ENCODE results near the gene PRPF6.

PRPF6 gene

DNA sequence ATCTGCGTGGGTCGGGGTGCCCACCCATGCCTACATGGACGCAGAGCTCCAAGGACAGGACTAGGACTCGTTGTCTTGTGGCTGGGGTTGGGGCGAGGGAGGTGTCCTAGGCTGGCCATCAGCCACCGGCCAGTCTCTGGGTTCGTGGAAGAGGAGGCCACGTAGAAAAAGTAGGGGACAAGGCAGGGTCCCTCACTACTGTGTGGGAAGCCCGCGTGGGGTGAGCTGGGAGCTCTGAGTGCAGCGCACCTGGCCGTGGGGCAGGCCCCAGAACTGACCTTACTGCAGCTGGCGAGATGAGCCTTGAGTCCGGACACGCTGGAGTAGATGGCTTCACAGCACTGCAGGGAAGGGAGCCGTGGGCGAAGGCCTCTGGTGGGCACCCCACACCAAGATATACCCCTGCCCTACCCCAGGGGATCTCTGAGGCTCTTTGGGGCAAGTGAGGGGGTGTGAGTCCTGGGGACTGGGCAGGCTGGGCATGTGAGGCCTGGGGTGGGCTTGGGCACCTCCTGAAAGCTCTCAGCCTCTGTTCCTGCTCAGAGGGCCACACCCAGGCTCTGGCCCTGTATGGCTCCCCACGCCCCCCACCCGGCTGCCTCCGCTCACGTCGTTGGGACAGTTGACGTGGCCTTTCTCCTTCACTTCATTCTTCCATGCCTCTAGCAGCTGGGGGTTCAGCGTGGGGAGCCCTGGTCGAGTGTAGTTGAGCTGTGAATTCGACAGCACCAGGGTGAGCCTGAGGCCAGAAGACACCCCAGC, 19.1 kb upstream of the PRPF6 start:
- Histone ChIP-seq H3K27me3 (replicated peaks; ENCODE audit: control insufficient read depth, insufficient read depth, low read length, poor library complexity, severe bottlenecking) (no peaks in the 10 kb centered on the region), H3K4me1 (ENCODE audit: control insufficient read depth, insufficient read depth, low read length, poor library complexity, severe bottlenecking) (peaks cover 13% of the 10 kb centered on the region), H3K9me3 (ENCODE audit: control insufficient read depth, low read length) (no peaks in the 10 kb centered on the region), H3K27ac (ENCODE audit: insufficient read depth, low read length, poor library complexity, severe bottlenecking) (no peak overlapping the region), H3K4me3 (ENCODE audit: insufficient read depth, low read depth, low read length, poor library complexity, severe bottlenecking) (no peak overlapping the region), H3K36me3 (ENCODE audit: control insufficient read depth, insufficient read depth, low read length) (peaks cover 34% of the 10 kb centered on the region)
- DNase-seq: no peak

DNA sequence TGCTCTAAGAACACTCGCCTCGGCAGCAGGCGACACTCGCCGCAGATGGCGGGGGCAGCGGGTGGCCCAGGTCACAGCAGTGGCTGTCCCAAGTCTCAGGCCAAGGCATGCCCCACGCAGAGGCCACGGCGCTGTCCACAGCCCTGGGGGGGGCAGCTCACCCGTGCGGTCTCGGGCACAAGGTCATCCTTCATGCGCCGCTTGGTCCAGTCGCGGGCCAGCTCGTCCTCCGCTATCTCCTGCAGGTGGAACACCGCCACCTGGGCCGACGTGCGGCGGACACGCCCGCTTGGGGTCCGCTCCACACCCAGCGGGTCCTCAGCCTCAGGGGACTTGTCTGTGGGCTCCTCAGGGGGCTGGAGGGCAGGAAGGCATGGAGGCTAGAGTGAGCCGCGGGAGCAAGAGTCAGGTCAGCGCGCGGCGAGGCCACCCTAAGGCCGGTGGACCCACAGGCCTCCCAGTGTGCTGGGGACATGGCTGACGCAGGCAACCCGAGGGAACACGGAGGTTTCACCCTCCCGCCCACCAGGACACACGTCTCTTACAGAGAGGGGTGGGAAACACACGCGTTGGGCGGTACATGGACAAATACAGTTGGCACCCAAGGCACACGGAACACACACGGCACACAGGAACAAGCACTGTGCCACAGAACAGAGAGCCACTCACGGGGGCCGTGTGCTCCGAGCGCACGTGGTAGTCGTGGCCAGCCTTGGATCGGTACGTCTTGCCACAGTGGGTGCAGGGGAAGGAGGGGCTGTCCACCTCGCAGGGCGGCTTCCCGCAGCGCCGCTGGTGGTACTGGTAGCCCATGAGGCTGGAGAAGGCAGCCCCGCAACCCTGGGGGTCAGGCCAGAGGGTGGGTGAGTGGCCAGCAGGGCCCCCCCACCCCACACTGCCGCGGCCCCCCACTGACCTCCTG, 18.2 kb upstream of the PRPF6 start:
- no peaks in the 10 kb centered on the region for H3K27me3 ChIP-seq (replicated peaks; ENCODE audit: control insufficient read depth, insufficient read depth, low read length, poor library complexity, severe bottlenecking)
- H3K36me3 ChIP-seq (ENCODE audit: control insufficient read depth, insufficient read depth, low read length): peaks cover 34% of the 10 kb centered on the region
- DNase-seq: no peak
- H3K27ac ChIP-seq (ENCODE audit: insufficient read depth, low read length, poor library complexity, severe bottlenecking): no peak overlapping the region
- no peaks in the 10 kb centered on the region for H3K9me3 ChIP-seq (ENCODE audit: control insufficient read depth, low read length)
- no peak overlapping the region for H3K4me3 ChIP-seq (ENCODE audit: insufficient read depth, low read depth, low read length, poor library complexity, severe bottlenecking)
- H3K4me1 ChIP-seq (ENCODE audit: control insufficient read depth, insufficient read depth, low read length, poor library complexity, severe bottlenecking): peaks cover 5% of the 10 kb centered on the region

- H3K27me3 ChIP-seq (replicated peaks; ENCODE audit: control insufficient read depth, insufficient read depth, low read length, poor library complexity, severe bottlenecking): no peaks in the 10 kb centered on the region
- no peak overlapping the region for H3K4me3 ChIP-seq (ENCODE audit: insufficient read depth, low read depth, low read length, poor library complexity, severe bottlenecking)
- no peak for DNase-seq
- H3K4me1 ChIP-seq (ENCODE audit: control insufficient read depth, insufficient read depth, low read length, poor library complexity, severe bottlenecking): peaks cover under 1% of the 10 kb centered on the region
- no peak overlapping the region for H3K27ac ChIP-seq (ENCODE audit: insufficient read depth, low read length, poor library complexity, severe bottlenecking)
- H3K36me3 ChIP-seq (ENCODE audit: control insufficient read depth, insufficient read depth, low read length): peaks cover 34% of the 10 kb centered on the region
- H3K9me3 ChIP-seq (ENCODE audit: control insufficient read depth, low read length): no peaks in the 10 kb centered on the region
Observed at GRCh38 chr20:63963348-63963741, 17.6 kb upstream of the PRPF6 start.

DNA sequence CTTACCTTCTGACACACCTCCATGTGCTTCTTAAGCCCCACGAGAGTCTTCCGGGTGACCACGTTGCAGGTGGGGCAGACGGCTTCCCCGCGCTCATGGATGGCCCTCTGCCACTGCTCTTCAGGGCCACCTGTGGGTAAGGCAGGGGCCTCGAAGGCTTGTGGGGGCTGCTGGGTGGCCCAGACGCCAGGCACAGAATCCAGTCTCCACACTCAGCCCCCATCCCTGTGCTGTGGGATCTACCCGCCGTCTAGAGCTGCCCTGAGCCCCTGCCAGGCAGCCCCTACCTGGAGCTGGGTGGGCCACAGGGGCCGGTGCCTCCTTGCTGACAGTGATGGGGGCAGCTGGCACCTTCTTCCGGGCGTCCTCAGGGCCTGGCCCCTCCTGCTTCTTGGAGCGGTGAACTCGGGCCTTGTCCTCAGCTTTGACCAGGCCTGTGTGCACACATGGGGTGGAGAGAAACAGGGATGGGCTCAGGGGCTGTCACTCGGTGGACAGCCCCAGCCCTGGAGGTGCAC, 17.1 kb upstream of the PRPF6 start:
- H3K9me3 ChIP-seq (ENCODE audit: control insufficient read depth, low read length): no peaks in the 10 kb centered on the region
- no peak overlapping the region for H3K4me3 ChIP-seq (ENCODE audit: insufficient read depth, low read depth, low read length, poor library complexity, severe bottlenecking)
- peaks cover 34% of the 10 kb centered on the region for H3K36me3 ChIP-seq (ENCODE audit: control insufficient read depth, insufficient read depth, low read length)
- no peak for DNase-seq
- no peaks in the 10 kb centered on the region for H3K27me3 ChIP-seq (replicated peaks; ENCODE audit: control insufficient read depth, insufficient read depth, low read length, poor library complexity, severe bottlenecking)
- no peak overlapping the region for H3K27ac ChIP-seq (ENCODE audit: insufficient read depth, low read length, poor library complexity, severe bottlenecking)
- peaks cover 6% of the 10 kb centered on the region for H3K4me1 ChIP-seq (ENCODE audit: control insufficient read depth, insufficient read depth, low read length, poor library complexity, severe bottlenecking)

DNA sequence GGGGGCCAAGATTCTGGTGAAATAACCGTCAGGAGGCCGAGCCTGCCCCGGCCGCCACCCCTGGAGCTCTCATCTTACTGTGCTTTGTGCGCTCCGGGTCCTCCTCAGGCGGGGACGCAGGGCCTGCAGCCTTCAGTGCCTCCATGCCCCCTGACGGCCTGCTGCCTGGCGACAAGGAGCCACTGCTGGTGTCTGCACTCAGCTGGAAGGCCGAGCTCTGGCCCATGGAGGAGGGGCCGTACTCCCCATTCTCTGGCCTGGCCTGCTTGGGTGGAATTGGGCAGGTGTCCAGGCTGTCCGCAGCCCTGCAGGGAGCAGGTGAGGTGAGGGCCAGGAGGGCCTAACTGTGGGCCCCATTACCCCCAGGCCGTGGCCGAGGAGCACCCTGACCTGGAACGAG, 16.5 kb upstream of the PRPF6 start:
- H3K27me3 ChIP-seq (replicated peaks; ENCODE audit: control insufficient read depth, insufficient read depth, low read length, poor library complexity, severe bottlenecking): no peaks in the 10 kb centered on the region
- H3K36me3 ChIP-seq (ENCODE audit: control insufficient read depth, insufficient read depth, low read length): peaks cover 29% of the 10 kb centered on the region
- no peak overlapping the region for H3K27ac ChIP-seq (ENCODE audit: insufficient read depth, low read length, poor library complexity, severe bottlenecking)
- DNase-seq: no peak
- H3K4me3 ChIP-seq (ENCODE audit: insufficient read depth, low read depth, low read length, poor library complexity, severe bottlenecking): no peak overlapping the region
- peaks cover 9% of the 10 kb centered on the region for H3K4me1 ChIP-seq (ENCODE audit: control insufficient read depth, insufficient read depth, low read length, poor library complexity, severe bottlenecking)
- H3K9me3 ChIP-seq (ENCODE audit: control insufficient read depth, low read length): no peaks in the 10 kb centered on the region

DNA sequence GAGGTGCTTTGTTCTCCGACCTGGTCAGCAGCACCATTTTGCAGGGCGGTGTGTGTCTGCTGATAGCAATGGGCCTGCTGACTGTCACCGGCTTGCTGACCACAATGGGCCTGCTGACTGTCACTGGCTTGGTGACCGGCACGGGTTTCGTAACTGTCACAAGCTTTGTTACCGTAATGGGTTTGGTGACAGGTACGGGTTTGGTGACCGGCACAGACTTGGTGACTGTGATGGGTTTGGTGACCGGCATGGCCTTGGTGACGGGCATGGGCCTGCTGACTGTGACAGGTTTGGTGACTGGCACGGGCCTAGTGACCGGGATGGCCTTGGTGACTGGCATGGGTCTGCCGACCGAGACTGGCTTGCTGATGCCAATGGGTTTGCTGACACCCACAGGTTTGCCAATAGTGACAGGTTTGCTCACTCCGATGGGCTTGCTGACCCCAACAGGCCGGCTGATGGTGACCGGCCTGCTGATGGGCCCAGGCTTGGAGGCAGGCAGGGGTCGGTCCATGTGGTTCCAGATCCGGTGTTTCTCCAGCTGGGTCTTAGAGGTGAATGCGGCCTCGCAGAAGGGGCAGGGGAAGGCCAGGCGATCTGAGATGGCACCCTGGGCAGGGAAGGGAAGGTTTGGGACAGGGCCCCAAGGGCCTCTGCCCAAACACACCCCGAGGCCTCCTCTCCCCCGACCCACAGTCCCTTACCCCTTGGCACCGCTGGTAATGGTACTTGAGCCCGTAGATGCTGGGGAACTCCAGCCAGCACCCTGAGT, 14.6 kb upstream of the PRPF6 start:
- Histone ChIP-seq H3K27ac (ENCODE audit: insufficient read depth, low read length, poor library complexity, severe bottlenecking) (no peak overlapping the region), H3K27me3 (replicated peaks; ENCODE audit: control insufficient read depth, insufficient read depth, low read length, poor library complexity, severe bottlenecking) (no peaks in the 10 kb centered on the region), H3K36me3 (ENCODE audit: control insufficient read depth, insufficient read depth, low read length) (peaks cover 19% of the 10 kb centered on the region), H3K4me1 (ENCODE audit: control insufficient read depth, insufficient read depth, low read length, poor library complexity, severe bottlenecking) (peaks cover 9% of the 10 kb centered on the region), H3K4me3 (ENCODE audit: insufficient read depth, low read depth, low read length, poor library complexity, severe bottlenecking) (no peak overlapping the region), H3K9me3 (ENCODE audit: control insufficient read depth, low read length) (no peaks in the 10 kb centered on the region)
- no peak for DNase-seq

GRCh38 chr20:63966944-63967322, 14.0 kb upstream of the PRPF6 start:
- H3K27me3 ChIP-seq (replicated peaks; ENCODE audit: control insufficient read depth, insufficient read depth, low read length, poor library complexity, severe bottlenecking): no peaks in the 10 kb centered on the region
- no peak overlapping the region for H3K4me3 ChIP-seq (ENCODE audit: insufficient read depth, low read depth, low read length, poor library complexity, severe bottlenecking)
- no peaks in the 10 kb centered on the region for H3K9me3 ChIP-seq (ENCODE audit: control insufficient read depth, low read length)
- no peak for DNase-seq
- H3K36me3 ChIP-seq (ENCODE audit: control insufficient read depth, insufficient read depth, low read length): peaks cover 14% of the 10 kb centered on the region
- peaks cover 9% of the 10 kb centered on the region for H3K4me1 ChIP-seq (ENCODE audit: control insufficient read depth, insufficient read depth, low read length, poor library complexity, severe bottlenecking)
- no peak overlapping the region for H3K27ac ChIP-seq (ENCODE audit: insufficient read depth, low read length, poor library complexity, severe bottlenecking)

DNA sequence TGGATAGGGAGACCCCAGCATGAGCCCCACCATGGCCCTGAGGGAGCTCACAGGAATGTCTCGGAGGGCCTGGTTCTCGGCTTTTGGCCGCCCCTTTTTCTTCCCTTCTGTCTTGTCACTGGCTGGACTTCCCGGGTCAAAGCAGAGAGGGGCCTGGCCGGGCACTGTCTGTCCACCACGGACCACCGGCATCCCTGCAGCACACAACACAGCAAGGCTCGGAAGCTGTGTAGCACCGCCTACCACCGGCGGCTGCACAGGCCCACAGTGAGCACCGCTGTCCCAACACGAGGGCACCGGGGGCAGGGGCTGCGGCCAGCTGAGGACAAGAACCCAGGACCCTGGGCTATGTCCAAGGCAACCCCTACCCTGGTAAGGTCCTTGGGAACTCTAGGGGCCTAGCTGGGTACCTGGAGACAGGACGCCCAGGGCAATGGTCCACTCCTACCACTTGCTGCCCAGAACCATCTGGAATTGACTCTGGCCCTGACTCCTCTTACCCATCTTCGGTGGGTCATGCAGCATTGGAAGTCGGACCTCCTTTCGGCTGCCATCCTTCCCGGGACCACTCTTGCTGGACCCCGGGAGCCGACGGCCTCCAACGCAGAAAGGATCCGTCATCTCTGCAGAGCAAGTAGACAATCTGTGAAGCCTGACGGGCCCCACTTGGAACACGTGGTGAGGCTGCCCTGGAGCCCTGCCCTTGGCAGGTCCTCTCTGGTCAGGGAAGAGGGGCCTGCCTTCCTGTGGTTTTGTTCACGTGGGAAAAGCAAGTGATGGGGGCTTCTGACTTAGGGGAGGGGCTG, 13.4 kb upstream of the PRPF6 start:
- H3K27me3 ChIP-seq (replicated peaks; ENCODE audit: control insufficient read depth, insufficient read depth, low read length, poor library complexity, severe bottlenecking): no peaks in the 10 kb centered on the region
- peaks cover 9% of the 10 kb centered on the region for H3K4me1 ChIP-seq (ENCODE audit: control insufficient read depth, insufficient read depth, low read length, poor library complexity, severe bottlenecking)
- no peak overlapping the region for H3K27ac ChIP-seq (ENCODE audit: insufficient read depth, low read length, poor library complexity, severe bottlenecking)
- peaks cover 14% of the 10 kb centered on the region for H3K36me3 ChIP-seq (ENCODE audit: control insufficient read depth, insufficient read depth, low read length)
- no peak overlapping the region for H3K4me3 ChIP-seq (ENCODE audit: insufficient read depth, low read depth, low read length, poor library complexity, severe bottlenecking)
- no peaks in the 10 kb centered on the region for H3K9me3 ChIP-seq (ENCODE audit: control insufficient read depth, low read length)
- DNase-seq: no peak
